GM18858 (cell line): ENCODE measurements around the gene VAMP1.
"Not testable (repeated sequence)": the region's sequence is repeated elsewhere in the genome, so short reads cannot be mapped to it uniquely, and the experiment has no call there.

ENCODE experiments used
- ATAC-seq: cut with Tn5 transposase; IDR thresholded peaks from one replicate; pipeline ENCODE4 v1.9.1; 2021; ENCODE audit not compliant: unreplicated experiment

The VAMP1 gene

DNA sequence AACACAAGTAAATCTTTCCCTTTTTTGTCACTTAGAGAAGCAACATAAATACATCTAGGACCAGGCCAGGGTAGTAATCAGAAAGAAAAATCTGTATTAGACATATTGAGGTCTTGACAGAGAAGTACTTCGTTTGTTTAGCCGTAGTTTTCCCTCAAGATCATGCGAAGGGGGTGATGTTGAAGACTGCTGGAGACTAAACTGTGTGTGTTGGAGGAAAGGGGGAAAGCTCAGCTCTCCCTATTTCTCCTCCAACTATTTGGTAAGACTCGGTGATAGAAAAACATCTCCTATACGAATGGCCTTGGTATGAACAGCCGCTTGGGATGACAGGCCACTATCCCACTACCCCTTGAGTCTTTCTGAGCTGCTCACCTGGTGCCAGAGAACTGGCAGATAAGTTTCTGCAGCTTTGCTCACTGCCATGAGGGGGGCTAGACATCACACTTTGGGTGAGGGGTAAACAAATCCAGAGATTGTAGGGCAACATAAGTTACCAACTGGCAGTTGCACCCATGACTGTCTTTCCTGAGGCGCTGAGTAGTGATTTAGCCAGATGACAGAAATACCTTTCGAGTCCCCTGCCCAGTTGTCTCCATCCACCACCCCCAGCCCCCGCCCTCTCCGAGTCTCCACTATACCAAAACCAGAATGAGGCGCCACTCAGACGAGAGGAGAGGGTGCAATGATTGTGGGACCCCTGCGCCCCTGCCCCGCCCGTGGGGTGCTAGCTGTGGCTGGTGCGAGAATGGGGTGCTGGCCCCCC lies 685 bp downstream of the VAMP1 start:
- ATAC-seq = no peak

- no peak for ATAC-seq
These were observed 1.4 kb downstream of the VAMP1 start for GRCh38 chr12:6469092-6469491.

DNA sequence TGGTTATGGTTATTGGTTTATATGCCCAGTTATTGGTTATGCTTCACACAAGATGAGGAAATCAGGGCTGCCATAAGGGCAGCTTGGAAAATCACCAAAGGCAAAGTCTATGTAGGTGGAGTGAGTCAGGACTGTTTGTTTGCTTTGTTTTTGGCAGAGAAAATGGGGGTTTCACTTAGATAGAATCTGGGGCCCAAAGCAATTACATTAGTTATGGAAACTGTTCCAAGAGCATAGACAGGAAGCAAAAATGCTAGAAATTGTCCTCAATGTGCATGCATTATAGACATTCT lies 2.2 kb downstream of the VAMP1 start:
- ATAC-seq = no peak

DNA sequence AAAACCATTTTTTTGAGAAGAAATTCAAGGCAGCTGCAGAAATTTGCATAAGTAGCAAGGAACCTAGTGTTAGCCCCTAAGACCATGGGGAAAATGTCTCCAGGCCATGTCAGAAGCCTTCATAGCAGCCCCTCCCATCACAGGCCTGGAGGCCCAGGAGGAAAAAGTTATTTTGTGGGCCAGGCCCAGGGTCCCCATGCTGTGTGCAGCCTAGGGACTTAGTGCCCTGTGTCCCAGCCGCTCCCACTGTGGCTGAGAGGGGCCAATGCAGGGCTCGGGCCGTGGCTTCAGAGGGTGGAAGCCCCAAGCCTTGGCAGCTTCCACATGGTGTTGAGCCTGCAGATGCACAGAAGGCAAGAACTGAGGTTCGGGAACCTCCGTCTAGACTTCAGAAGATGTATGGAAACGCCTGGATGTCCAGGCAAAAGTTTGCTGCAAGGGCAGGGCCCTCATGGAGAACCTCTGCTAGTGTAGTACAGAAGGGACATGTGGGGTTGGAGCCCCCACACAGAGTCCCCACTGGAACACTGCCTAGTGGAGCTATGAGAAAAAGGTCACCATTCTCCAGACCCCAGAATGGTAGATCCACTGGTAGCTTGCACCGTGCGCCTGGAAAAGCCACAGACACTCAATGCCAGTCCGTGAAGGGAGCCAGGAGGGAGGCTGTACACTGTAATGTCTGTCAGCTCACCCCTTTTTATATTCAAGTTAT lies 2.8 kb downstream of the VAMP1 start:
- not testable (repeated sequence) for ATAC-seq

GRCh38 chr12:6466751-6467150 lies 3.7 kb downstream of the VAMP1 start:
- ATAC-seq = not testable (repeated sequence)

DNA sequence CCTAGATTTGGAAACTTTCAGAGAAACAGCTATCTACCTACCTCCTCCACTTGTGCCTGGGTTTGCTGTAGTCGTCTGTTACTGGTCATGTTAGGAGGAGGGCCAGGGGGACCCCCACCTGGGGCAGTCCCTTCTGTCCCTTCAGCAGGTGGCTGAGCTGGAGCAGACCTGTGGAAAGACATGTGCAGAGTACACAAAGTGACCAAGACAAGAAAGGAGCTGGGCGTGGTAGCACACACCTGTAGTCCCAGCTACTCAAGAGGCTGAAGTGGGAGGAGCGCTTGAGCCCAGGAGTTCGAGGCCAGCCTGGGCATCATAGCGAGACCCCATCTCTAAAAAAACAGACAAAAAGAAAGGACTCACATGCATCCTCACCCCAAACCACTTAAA lies 4.3 kb downstream of the VAMP1 start:
- no peak for ATAC-seq

- no peak for ATAC-seq
These were observed 4.9 kb downstream of the VAMP1 start for GRCh38 chr12:6465467-6466183.

DNA sequence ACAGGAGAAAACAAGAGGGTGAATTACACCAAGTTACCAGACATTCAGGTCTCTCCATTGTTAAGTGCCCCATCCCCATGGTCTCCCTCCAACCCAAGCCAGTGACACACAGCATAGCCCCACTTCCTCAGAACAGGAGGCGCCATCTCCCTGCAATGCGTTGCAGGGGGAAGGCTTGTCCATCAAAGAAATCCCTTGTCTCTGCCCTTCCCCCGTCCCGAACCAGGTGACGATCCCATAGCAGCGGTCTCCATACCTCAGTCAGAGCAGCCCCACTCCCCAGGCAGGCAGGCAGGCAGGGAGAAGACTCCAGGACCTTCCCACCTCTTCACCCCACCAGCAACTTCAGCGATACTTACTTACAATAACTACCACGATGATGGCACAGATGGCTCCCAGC lies 5.9 kb downstream of the VAMP1 start:
- no peak for ATAC-seq

DNA sequence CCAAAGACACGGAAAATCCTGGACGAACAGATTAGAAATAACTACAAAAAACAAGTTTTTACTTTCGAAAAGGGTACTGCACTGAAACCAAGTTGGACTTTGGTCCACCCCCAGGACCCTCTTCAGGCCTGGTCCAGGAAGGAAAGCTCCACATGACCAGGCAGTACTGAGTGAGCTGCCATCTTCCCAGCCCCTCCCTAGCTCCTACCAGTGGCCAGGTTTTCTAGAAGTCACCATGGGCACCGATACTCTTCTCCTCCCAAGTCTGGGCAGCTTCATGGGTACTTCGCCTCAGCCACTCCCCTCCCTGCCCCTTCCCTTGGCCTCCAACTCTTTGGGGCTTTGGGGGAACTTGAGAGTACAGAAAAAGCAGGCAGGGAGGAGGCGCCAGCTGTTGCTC lies 6.6 kb downstream of the VAMP1 start:
- no peak for ATAC-seq

GRCh38 chr12:6463216-6463615 lies 7.3 kb downstream of the VAMP1 start:
- no peak for ATAC-seq

DNA sequence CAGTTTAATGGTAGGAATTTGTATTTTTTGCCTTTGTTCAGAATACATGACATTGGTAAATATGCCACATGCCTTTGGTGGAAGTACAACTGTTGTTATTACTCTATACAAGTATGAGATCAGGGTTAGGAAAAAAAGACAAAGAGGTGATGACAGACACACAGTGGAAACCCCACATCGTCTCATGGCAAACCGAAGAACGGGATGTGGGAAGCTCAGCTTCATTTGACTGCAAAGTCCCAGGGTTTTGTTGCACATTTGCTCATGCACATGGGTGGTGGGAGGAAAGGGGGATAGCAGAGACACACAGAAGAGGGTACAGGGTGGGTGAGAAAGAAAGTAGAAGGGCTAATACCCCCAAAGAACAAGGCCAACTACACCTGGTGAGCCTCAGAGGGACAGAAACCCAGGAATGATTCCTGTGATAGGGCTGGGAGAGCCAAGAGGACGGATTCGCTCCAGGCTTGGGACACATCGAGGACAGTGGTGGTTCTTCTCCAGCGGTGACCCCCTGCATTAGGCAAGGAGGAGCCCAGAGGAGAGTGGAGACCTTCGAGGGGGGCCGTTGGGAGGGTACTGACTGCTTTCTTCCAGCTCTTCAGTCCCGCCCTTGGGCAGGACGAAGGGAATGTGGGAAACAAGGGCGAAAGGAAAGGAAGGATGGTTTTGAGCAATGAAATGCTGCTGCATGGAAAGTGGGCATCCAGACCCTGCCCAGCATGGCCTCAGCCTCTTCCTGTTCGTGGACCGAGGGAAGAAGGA lies 8.1 kb downstream of the VAMP1 start:
- ATAC-seq = no peak

DNA sequence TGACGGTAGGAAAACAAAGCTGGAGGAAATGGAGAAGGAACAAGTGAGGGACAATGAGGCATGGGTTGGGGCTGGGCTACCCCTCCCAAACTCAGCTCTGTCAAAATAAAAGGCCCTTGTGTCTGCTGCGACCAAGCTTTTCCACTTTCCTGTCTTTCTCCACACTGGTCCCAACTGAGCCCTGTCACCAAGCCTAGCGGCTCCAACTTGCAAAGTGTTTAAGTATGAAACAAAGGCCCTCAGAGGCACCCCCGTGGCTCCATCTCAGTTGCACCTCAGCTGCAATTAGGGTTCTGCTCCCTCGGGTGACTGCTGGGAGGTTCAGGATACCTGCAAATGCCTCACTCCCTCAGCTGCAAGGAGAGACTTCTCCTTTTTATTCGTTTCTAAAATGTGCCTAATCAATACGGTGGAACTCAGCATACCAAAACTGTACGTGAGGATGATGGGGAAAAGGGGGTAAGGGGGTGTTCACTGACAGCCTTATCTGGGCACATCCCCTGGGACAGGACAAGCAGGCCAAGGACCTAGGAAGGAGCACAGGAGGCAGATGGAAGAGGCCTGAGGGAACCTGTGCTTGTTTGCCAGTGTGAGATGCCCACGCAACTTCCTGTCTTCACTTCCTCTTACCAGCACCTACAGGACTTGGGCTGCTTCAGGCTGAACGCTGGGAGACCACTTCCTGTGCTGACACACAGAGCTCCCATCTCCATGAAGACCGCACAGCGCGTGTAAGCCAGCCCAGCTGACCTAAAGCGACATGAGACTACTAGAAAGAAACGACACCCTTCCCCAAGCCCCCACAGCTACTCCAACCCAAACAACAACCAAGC lies 8.9 kb downstream of the VAMP1 start:
- ATAC-seq = no peak

DNA sequence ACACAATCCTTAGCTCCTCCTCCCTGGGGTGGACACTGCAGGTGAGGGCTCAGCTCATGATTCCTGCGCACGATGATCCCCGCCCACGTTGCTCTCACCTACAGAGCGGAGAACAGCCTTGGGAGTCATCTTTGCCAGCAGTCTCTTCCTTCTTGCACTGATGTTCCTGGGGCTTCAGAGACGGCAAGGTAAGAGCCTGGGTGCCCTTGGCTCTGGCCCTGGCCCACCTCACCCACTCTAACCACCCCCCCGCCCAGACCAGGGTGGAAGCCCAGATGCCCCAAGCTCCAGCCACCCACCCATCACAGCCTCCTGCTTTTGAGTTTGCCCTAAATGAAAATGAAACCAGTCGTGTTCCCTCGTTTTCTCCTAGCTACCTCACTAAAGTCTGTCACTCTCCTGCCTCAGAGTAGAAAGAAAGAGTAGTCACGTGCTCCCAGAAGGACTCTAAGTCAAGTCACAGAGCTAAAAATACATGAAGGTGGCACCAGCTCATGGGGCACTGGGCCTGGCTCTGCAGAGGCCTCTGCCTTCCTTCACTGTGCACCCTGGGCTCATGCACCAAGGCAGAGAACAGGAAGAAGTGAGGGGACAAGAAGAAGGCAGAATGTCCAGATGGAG lies 9.6 kb downstream of the VAMP1 start:
- ATAC-seq = no peak

- no peak for ATAC-seq
These were observed 11.5 kb downstream of the VAMP1 start for GRCh38 chr12:6459004-6459337.

DNA sequence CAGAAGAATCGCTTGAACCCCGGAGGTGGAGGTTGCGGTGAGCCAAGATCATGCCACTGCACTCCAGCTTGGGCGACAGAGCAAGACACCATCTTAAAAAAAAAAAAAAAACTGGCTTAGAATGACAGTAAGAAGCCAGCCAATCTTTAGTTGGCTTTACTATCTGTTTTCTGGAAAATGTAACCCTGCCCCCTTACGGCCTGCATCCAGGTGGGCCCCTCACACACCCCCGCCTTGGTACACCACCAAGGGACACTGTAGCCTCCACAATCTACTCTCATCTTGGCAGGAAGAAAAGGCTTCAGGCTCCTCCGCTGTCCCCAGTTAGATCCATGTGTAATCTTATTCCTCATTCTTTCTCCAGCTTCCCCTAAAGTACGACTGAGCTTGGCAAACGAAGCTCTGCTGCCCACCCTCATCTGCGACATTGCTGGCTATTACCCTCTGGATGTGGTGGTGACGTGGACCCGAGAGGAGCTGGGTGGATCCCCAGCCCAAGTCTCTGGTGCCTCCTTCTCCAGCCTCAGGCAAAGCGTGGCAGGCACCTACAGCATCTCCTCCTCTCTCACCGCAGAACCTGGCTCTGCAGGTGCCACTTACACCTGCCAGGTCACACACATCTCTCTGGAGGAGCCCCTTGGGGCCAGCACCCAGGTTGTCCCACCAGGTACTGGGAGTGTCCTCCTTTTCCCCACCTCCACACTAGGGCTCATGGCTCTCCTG lies 12.0 kb downstream of the VAMP1 start:
- no peak for ATAC-seq

GRCh38 chr12:6457220-6457945 lies 13.1 kb downstream of the VAMP1 start:
- ATAC-seq = no peak

DNA sequence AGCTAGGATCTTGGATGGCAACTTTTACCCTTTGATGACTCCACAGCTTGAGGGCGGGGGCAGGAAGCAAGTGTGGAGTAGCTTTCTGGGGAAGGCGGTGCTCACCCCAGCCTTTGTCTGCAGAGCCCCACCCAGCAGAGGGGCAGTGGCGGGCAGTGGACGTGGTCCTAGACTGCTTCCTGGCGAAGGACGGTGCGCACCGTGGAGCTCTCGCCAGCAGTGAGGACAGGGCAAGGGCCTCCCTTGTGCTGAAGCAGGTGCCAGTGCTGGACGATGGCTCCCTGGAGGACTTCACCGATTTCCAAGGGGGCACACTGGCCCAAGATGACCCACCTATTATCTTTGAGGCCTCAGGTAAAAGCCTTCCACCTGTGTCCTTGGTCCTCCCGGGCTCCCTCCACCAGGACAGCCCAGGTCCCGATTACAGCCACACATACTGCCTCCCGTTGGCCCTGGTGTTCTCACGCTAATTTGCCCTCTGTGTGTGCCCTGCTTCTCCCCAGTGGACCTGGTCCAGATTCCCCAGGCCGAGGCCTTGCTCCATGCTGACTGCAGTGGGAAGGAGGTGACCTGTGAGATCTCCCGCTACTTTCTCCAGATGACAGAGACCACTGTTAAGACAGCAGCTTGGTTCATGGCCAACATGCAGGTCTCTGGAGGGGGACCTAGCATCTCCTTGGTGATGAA lies 17.4 kb downstream of the VAMP1 start:
- no peak for ATAC-seq

DNA sequence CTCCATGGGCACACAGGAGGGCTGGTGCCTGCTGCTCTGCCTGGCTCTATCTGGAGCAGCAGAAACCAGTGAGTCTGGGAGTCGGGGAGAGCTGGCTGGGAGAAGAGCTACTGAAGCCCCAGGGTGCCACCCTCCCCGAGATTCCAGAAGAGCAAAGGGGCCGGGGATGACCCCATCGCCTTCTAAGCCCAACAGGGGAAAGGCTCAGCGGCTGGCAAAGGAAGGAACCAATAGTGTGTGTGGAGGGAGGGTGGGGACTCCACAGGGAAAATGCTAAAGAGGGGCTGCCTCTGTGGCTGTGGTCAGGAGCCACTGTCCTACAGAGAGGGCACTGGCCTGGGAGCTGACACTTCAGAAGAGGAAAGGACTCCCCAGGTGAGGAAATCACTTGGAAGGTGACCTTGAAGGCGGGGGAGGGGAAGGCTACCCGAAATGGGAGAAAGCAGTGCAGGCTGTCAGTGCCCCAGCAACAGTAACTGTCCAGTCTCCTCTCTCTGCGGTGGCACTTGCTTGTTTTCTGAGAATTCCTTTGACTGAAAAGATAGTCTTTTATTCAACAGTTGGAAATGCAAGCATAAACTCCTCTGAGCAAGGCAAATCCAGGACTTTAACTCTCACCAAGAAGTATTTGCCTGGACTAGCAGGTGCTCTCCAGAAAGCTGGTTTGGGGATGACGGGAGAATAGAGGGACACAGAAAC lies 18.1 kb downstream of the VAMP1 start:
- ATAC-seq = no peak
